ENCODE data around the gene SNED1. TPM values are rescaled to one million over a fixed set of nuclear protein-coding genes. Genes with fewer than 3 reads are reported as not detected.

The SNED1 gene
- total RNA-seq, 2 donors from 2014 or later: 0.36 to 4.1 TPM

- Mint-ChIP-seq H3K27me3 (ENCODE audit: low read depth) (no peaks in the 10 kb centered on the region), H3K4me3 (no peak overlapping the region), H3K4me1 (ENCODE audit: low read depth) (no peaks in the 10 kb centered on the region), H3K9me3 (no peaks in the 10 kb centered on the region), H3K27ac (no peak overlapping the region), H3K36me3 (ENCODE audit: insufficient read depth in 2 of 2) (no peaks in the 10 kb centered on the region)
- ATAC-seq (replicated peaks in 1 of 2) (no peak), DNase-seq (no peak)
Observed at GRCh38 chr2:240963868-240964703, 34.3 kb upstream of the SNED1 start.

GRCh38 chr2:240964704-240965295, 33.6 kb upstream of the SNED1 start:
- H3K9me3 Mint-ChIP-seq: no peaks in the 10 kb centered on the region
- no peaks in the 10 kb centered on the region for H3K27me3 Mint-ChIP-seq (ENCODE audit: low read depth)
- no peaks in the 10 kb centered on the region for H3K36me3 Mint-ChIP-seq (ENCODE audit: insufficient read depth in 2 of 2)
- no peak overlapping the region for H3K27ac Mint-ChIP-seq
- H3K4me3 Mint-ChIP-seq: no peak overlapping the region
- DNase-seq: no peak
- no peak for ATAC-seq (replicated peaks in 1 of 2)
- no peaks in the 10 kb centered on the region for H3K4me1 Mint-ChIP-seq (ENCODE audit: low read depth)

- H3K4me1 Mint-ChIP-seq (ENCODE audit: low read depth): no peaks in the 10 kb centered on the region
- H3K9me3 Mint-ChIP-seq: no peaks in the 10 kb centered on the region
- H3K27me3 Mint-ChIP-seq (ENCODE audit: low read depth): no peaks in the 10 kb centered on the region
- no peak for ATAC-seq (replicated peaks in 1 of 2)
- H3K4me3 Mint-ChIP-seq: no peak overlapping the region
- no peaks in the 10 kb centered on the region for H3K36me3 Mint-ChIP-seq (ENCODE audit: insufficient read depth in 2 of 2)
- DNase-seq: no peak
- H3K27ac Mint-ChIP-seq: no peak overlapping the region
Observed at GRCh38 chr2:240965296-240965904, 33.0 kb upstream of the SNED1 start.

- Mint-ChIP-seq H3K4me1 (ENCODE audit: low read depth) (no peaks in the 10 kb centered on the region), H3K9me3 (no peaks in the 10 kb centered on the region), H3K4me3 (no peak overlapping the region), H3K27ac (no peak overlapping the region), H3K27me3 (ENCODE audit: low read depth) (no peaks in the 10 kb centered on the region), H3K36me3 (ENCODE audit: insufficient read depth in 2 of 2) (no peaks in the 10 kb centered on the region)
- ATAC-seq (replicated peaks in 1 of 2): no peak
- no peak for DNase-seq
Observed at GRCh38 chr2:240965905-240966456, 32.4 kb upstream of the SNED1 start.

GRCh38 chr2:240966457-240966905, 31.9 kb upstream of the SNED1 start:
- Mint-ChIP-seq H3K4me1 (ENCODE audit: low read depth) (no peaks in the 10 kb centered on the region), H3K27me3 (ENCODE audit: low read depth) (no peaks in the 10 kb centered on the region), H3K4me3 (no peak overlapping the region), H3K27ac (no peak overlapping the region), H3K9me3 (no peaks in the 10 kb centered on the region), H3K36me3 (ENCODE audit: insufficient read depth in 2 of 2) (no peaks in the 10 kb centered on the region)
- ATAC-seq (replicated peaks in 1 of 2) (no peak), DNase-seq (no peak)

GRCh38 chr2:240966906-240967680, 31.3 kb upstream of the SNED1 start:
- no peak overlapping the region for H3K27ac Mint-ChIP-seq
- no peaks in the 10 kb centered on the region for H3K36me3 Mint-ChIP-seq (ENCODE audit: insufficient read depth in 2 of 2)
- no peak for ATAC-seq (replicated peaks in 1 of 2)
- H3K4me3 Mint-ChIP-seq: no peak overlapping the region
- H3K4me1 Mint-ChIP-seq (ENCODE audit: low read depth): no peaks in the 10 kb centered on the region
- H3K27me3 Mint-ChIP-seq (ENCODE audit: low read depth): no peaks in the 10 kb centered on the region
- no peaks in the 10 kb centered on the region for H3K9me3 Mint-ChIP-seq
- no peak for DNase-seq

- H3K36me3 Mint-ChIP-seq (ENCODE audit: insufficient read depth in 2 of 2): no peaks in the 10 kb centered on the region
- H3K9me3 Mint-ChIP-seq: no peaks in the 10 kb centered on the region
- H3K27me3 Mint-ChIP-seq (ENCODE audit: low read depth): no peaks in the 10 kb centered on the region
- no peak overlapping the region for H3K27ac Mint-ChIP-seq
- H3K4me1 Mint-ChIP-seq (ENCODE audit: low read depth): no peaks in the 10 kb centered on the region
- H3K4me3 Mint-ChIP-seq: no peak overlapping the region
- ATAC-seq (replicated peaks in 1 of 2): no peak
- no peak for DNase-seq
Observed at GRCh38 chr2:240967681-240968621, 30.5 kb upstream of the SNED1 start.

- Mint-ChIP-seq H3K27me3 (ENCODE audit: low read depth) (no peaks in the 10 kb centered on the region), H3K9me3 (no peaks in the 10 kb centered on the region), H3K27ac (no peak overlapping the region), H3K4me1 (ENCODE audit: low read depth) (peaks cover 3% of the 10 kb centered on the region), H3K36me3 (ENCODE audit: insufficient read depth in 2 of 2) (no peaks in the 10 kb centered on the region), H3K4me3 (no peak overlapping the region)
- peak in 1 of 2 donors; percentile 20 for ATAC-seq (replicated peaks in 1 of 2)
- no peak for DNase-seq
Observed at GRCh38 chr2:240968731-240969624, 29.4 kb upstream of the SNED1 start.

- DNase-seq: no peak
- H3K36me3 Mint-ChIP-seq (ENCODE audit: insufficient read depth in 2 of 2): no peaks in the 10 kb centered on the region
- H3K4me1 Mint-ChIP-seq (ENCODE audit: low read depth): peaks cover 12% of the 10 kb centered on the region
- ATAC-seq (replicated peaks in 1 of 2): no peak
- H3K27me3 Mint-ChIP-seq (ENCODE audit: low read depth): no peaks in the 10 kb centered on the region
- no peak overlapping the region for H3K27ac Mint-ChIP-seq
- no peak overlapping the region for H3K4me3 Mint-ChIP-seq
- H3K9me3 Mint-ChIP-seq: no peaks in the 10 kb centered on the region
Observed at GRCh38 chr2:240970104-240970503, 28.3 kb upstream of the SNED1 start.

- Mint-ChIP-seq H3K36me3 (ENCODE audit: insufficient read depth in 2 of 2) (no peaks in the 10 kb centered on the region), H3K27ac (no peak overlapping the region), H3K4me3 (no peak overlapping the region), H3K9me3 (no peaks in the 10 kb centered on the region), H3K27me3 (ENCODE audit: low read depth) (no peaks in the 10 kb centered on the region), H3K4me1 (ENCODE audit: low read depth) (peaks cover 12% of the 10 kb centered on the region)
- no peak for DNase-seq
- ATAC-seq (replicated peaks in 1 of 2): no peak
Observed at GRCh38 chr2:240970816-240971215, 27.6 kb upstream of the SNED1 start.

GRCh38 chr2:240972201-240972600, 26.2 kb upstream of the SNED1 start:
- ATAC-seq (replicated peaks in 1 of 2) (no peak), DNase-seq (no peak)
- Mint-ChIP-seq H3K4me1 (ENCODE audit: low read depth) (peaks cover 12% of the 10 kb centered on the region), H3K27me3 (ENCODE audit: low read depth) (no peaks in the 10 kb centered on the region), H3K36me3 (ENCODE audit: insufficient read depth in 2 of 2) (no peaks in the 10 kb centered on the region), H3K4me3 (no peak overlapping the region), H3K27ac (no peak overlapping the region), H3K9me3 (no peaks in the 10 kb centered on the region)

Data from activated T-cell treated with anti-CD3 and anti-CD28 coated beads, Interleukin-2, amount 50 U/mL, for 72 hours (primary cell).